Measurements from ENCODE around the gene COPG2.

The COPG2 gene

GRCh38 chr7:130622866-130623265, 45.7 kb downstream of the COPG2 start:
- peaks cover 5% of the 10 kb centered on the region for H3K9me3 ChIP-seq (ENCODE audit: low read length)
- H3F3A ChIP-seq (ENCODE audit: insufficient read depth, low read length) = 0 out of 2 replicates have a peak, but pooled peaks cover 6% of the 10 kb centered on the region
- H3K79me2 ChIP-seq (ENCODE audit: insufficient read depth, low read length) = no peaks in the 10 kb centered on the region
- H3K27me3 ChIP-seq (ENCODE audit: insufficient read depth, low read length) = no peaks in the 10 kb centered on the region
- no peaks in the 10 kb centered on the region for H3K9me2 ChIP-seq (ENCODE audit: low read depth, low read length)
- TF ChIP-seq CTCF (IDR thresholded peaks at IDR 0.05; ENCODE audit: low read length) (no peak), EZH2 (IDR thresholded peaks at IDR 0.05; ENCODE audit: borderline replicate concordance, low read length) (no peak)
- no peaks in the 10 kb centered on the region for H3K4me1 ChIP-seq (ENCODE audit: insufficient read depth, low read length, severe bottlenecking)
- H3K36me3 ChIP-seq (ENCODE audit: insufficient read depth, low read length) = no peaks in the 10 kb centered on the region
- H3K9ac ChIP-seq (ENCODE audit: low read length) = no peak overlapping the region
- no peak overlapping the region for H2AFZ ChIP-seq (ENCODE audit: low read length)
- H3K4me2 ChIP-seq (ENCODE audit: low read length) = no peak overlapping the region
- no peak overlapping the region for H3K4me3 ChIP-seq (ENCODE audit: low read depth, low read length, poor library complexity, severe bottlenecking)
- no peaks in the 10 kb centered on the region for H4K20me1 ChIP-seq (ENCODE audit: insufficient read depth, low read length)
- no peak overlapping the region for H3K27ac ChIP-seq (ENCODE audit: low read depth, low read length, poor library complexity, severe bottlenecking)

GRCh38 chr7:130615583-130615982, 53.0 kb downstream of the COPG2 start:
- Histone ChIP-seq H3F3A (ENCODE audit: insufficient read depth, low read length) (no peaks in the 10 kb centered on the region), H2AFZ (ENCODE audit: low read length) (no peak overlapping the region), H3K9me3 (ENCODE audit: low read length) (0 out of 2 replicates have a peak, but pooled peaks cover 3% of the 10 kb centered on the region), H3K9ac (ENCODE audit: low read length) (no peak overlapping the region), H3K4me3 (ENCODE audit: low read depth, low read length, poor library complexity, severe bottlenecking) (no peak overlapping the region), H3K9me2 (ENCODE audit: low read depth, low read length) (no peaks in the 10 kb centered on the region), H4K20me1 (ENCODE audit: insufficient read depth, low read length) (no peaks in the 10 kb centered on the region), H3K79me2 (ENCODE audit: insufficient read depth, low read length) (no peaks in the 10 kb centered on the region), H3K36me3 (ENCODE audit: insufficient read depth, low read length) (peaks cover 43% of the 10 kb centered on the region; the same call in 1 of the 2 replicates), H3K4me2 (ENCODE audit: low read length) (no peak overlapping the region), H3K27me3 (ENCODE audit: insufficient read depth, low read length) (no peaks in the 10 kb centered on the region), H3K27ac (ENCODE audit: low read depth, low read length, poor library complexity, severe bottlenecking) (no peak overlapping the region), H3K4me1 (ENCODE audit: insufficient read depth, low read length, severe bottlenecking) (no peaks in the 10 kb centered on the region)
- TF ChIP-seq CTCF (IDR thresholded peaks at IDR 0.05; ENCODE audit: low read length) (no peak), EZH2 (IDR thresholded peaks at IDR 0.05; ENCODE audit: borderline replicate concordance, low read length) (no peak)

GRCh38 chr7:130614449-130614848, 54.1 kb downstream of the COPG2 start:
- Histone ChIP-seq H3K27me3 (ENCODE audit: insufficient read depth, low read length) (no peaks in the 10 kb centered on the region), H3K4me2 (ENCODE audit: low read length) (no peak overlapping the region), H3K9ac (ENCODE audit: low read length) (no peak overlapping the region), H3K9me2 (ENCODE audit: low read depth, low read length) (no peaks in the 10 kb centered on the region), H3K27ac (ENCODE audit: low read depth, low read length, poor library complexity, severe bottlenecking) (no peak overlapping the region), H3K9me3 (ENCODE audit: low read length) (0 out of 2 replicates have a peak, but pooled peaks cover 3% of the 10 kb centered on the region), H3K4me1 (ENCODE audit: insufficient read depth, low read length, severe bottlenecking) (no peaks in the 10 kb centered on the region), H2AFZ (ENCODE audit: low read length) (no peak overlapping the region), H3K79me2 (ENCODE audit: insufficient read depth, low read length) (no peaks in the 10 kb centered on the region), H3F3A (ENCODE audit: insufficient read depth, low read length) (no peaks in the 10 kb centered on the region), H3K4me3 (ENCODE audit: low read depth, low read length, poor library complexity, severe bottlenecking) (no peak overlapping the region), H3K36me3 (ENCODE audit: insufficient read depth, low read length) (peaks cover 54% of the 10 kb centered on the region), H4K20me1 (ENCODE audit: insufficient read depth, low read length) (no peaks in the 10 kb centered on the region)
- TF ChIP-seq EZH2 (IDR thresholded peaks at IDR 0.05; ENCODE audit: borderline replicate concordance, low read length) (no peak), CTCF (IDR thresholded peaks at IDR 0.05; ENCODE audit: low read length) (no peak)

Data from OCI-LY1 (cell line).